Measurements from ENCODE around the gene UQCR11.

The UQCR11 gene

DNA sequence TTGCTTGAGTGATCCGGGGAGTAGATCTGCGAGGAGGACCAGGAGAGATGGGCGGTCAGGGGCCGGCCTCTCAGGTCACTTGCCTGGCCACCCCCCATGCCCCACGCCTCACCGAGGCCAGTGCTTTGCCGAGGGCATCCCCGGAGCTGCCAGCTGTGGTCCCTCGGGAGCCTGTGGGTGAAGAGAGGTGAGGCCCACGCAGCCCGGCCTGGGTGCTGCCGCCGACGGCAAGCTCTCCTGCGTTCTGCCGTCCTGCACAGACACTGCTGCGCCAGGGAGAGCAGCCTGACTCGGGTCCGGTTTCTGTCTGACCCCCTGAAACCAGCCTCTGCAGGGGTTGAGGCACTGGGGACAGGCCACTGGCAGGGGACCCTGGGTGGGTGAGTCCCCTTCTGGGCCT, 15.8 kb upstream of the UQCR11 start:
- no peak overlapping the region for H3K4me3 ChIP-seq (ENCODE audit: low read depth, low read length)
- TF ChIP-seq, protein P1, sequence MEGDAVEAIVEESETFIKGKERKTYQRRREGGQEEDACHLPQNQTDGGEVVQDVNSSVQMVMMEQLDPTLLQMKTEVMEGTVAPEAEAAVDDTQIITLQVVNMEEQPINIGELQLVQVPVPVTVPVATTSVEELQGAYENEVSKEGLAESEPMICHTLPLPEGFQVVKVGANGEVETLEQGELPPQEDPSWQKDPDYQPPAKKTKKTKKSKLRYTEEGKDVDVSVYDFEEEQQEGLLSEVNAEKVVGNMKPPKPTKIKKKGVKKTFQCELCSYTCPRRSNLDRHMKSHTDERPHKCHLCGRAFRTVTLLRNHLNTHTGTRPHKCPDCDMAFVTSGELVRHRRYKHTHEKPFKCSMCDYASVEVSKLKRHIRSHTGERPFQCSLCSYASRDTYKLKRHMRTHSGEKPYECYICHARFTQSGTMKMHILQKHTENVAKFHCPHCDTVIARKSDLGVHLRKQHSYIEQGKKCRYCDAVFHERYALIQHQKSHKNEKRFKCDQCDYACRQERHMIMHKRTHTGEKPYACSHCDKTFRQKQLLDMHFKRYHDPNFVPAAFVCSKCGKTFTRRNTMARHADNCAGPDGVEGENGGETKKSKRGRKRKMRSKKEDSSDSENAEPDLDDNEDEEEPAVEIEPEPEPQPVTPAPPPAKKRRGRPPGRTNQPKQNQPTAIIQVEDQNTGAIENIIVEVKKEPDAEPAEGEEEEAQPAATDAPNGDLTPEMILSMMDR (conservative IDR thresholded peaks at IDR 0.05; ENCODE audit: low read depth, low read length), result no peak
- no peak for DNase-seq (ENCODE audit: low read depth)

DNA sequence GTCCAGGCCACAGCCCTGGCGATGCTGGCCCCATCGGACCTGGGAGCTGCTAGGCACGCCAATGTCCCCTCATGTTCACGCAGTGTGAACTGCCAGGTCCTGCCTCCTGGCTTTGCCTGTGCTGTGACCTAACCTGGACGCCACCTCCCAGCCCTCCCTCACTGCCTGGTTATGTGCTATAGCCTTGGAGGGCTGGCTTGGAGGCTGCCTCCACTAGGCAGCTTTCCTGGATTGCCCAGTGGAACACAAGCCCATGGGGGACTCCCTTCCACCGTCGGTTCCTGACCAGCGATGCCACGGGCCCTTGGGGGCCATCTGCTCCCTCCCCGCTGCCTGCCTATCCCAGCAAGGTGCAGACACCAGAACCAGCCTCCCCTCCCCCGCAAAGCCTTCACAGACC, 15.2 kb upstream of the UQCR11 start:
- no peak for DNase-seq (ENCODE audit: low read depth)
- TF ChIP-seq, protein P1 (conservative IDR thresholded peaks at IDR 0.05; ENCODE audit: low read depth, low read length), result no peak
- H3K4me3 ChIP-seq (ENCODE audit: low read depth, low read length), result no peak overlapping the region

DNA sequence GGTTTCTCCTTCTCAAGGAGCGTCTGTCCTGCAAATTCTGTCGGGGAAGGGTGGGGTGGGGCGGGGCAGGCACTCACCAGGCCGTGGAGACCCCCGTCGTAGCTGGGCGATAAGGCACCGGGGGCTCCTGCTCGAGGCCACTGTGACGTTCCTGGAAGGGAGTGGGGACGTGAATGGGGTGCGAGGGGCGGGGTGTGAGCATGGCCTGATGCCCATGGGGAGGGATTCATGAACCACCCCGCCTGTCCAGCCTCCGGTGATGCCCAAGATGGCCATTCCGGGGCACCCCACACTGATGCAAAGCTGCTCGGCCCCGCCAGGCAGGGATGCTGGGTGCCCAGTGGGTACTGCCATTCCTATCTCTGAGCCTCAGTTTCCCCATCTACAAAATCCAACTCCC, 14.4 kb upstream of the UQCR11 start:
- TF ChIP-seq, protein P1 (conservative IDR thresholded peaks at IDR 0.05; ENCODE audit: low read depth, low read length), result no peak
- no peak for DNase-seq (ENCODE audit: low read depth)
- no peak overlapping the region for H3K4me3 ChIP-seq (ENCODE audit: low read depth, low read length)

DNA sequence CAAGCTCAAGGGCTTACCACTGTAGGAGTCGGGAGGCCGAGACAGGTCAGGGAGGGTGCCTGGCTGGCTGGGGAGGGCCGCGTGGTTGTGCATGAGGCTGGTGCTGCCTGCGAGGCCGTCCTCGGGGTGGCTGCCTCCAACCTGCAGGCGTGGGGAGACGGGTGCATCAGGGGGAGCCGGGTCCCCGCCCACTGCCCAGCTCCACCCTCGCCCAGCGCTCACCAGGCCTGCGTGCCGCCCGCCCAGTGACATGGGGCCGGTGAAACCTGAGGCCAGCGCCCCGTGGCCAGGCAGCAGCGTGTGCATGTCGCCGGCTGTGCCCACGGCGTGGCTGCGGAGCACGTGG, 13.8 kb upstream of the UQCR11 start:
- H3K4me3 ChIP-seq (ENCODE audit: low read depth, low read length), result no peak overlapping the region
- TF ChIP-seq, protein P1 (conservative IDR thresholded peaks at IDR 0.05; ENCODE audit: low read depth, low read length), result no peak
- no peak for DNase-seq (ENCODE audit: low read depth)

DNA sequence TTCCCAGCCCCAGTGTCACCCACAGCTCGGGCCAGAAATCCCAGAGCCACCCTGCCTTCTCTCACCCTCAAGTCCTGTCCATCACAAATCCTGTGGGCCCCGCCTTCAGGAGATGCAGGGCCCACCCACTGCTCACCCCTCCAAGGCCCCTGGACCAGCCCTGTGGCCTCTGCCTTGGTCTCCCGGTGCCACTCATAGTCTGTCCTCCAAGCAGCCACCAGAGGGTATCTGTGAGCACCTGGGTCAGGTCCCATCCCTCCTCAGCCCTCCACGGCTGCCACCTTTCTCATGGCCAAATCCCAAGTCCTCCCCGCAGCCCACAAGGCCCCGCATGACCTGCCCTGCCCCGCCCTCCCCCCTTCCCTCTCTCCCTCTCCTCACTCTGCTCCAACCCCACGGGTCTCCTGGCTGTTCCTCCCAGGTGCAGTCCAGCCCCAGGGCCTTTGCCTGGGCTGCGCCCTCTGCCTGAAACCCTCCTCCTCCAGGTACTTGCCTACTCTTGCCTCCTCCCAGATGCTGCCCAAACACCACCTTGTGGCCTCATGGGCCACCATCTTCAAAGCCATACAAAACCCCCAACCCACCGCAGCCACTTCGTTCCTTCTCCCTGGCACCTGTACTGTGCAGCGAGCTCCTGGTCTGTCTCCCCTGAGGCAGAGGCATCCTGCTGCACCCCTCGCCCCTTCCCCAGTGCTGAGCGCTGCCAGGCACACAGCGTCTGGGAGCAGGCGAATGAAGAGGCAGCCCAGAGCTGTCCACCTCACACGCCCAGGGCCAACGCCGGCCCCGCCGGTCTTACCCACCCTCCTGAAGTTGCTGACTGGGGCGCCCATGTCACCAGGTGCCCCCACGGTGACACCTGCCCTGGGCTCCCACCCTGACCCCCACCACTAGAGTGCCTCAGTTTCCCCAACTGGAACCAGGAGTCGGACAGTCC, 13.2 kb upstream of the UQCR11 start:
- DNase-seq (ENCODE audit: low read depth), result peak; percentile 26
- TF ChIP-seq, protein P1 (conservative IDR thresholded peaks at IDR 0.05; ENCODE audit: low read depth, low read length), result peak; percentile 53
- H3K4me3 ChIP-seq (ENCODE audit: low read depth, low read length), result no peak overlapping the region

DNA sequence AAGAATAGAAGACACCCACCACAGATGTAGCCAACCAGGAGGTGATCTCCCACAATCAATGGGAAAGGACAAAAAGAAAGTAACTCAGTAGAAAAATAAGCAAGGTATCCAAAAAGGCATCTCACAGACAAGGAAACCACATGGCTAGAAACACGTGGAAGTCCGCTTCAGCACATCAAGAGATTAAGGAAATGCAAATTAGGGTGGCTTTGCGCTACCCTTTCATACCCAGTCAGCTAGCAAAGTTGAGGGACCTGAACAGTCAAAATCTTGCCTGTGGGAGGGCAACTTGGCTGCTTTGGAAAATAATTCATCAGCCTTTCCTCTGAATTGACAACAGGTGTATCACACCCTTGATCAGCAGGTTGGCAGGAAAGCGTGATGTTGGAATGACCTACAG, 11.6 kb upstream of the UQCR11 start:
- TF ChIP-seq, protein P1 (conservative IDR thresholded peaks at IDR 0.05; ENCODE audit: low read depth, low read length), result no peak
- DNase-seq (ENCODE audit: low read depth), result no peak
- no peak overlapping the region for H3K4me3 ChIP-seq (ENCODE audit: low read depth, low read length)

DNA sequence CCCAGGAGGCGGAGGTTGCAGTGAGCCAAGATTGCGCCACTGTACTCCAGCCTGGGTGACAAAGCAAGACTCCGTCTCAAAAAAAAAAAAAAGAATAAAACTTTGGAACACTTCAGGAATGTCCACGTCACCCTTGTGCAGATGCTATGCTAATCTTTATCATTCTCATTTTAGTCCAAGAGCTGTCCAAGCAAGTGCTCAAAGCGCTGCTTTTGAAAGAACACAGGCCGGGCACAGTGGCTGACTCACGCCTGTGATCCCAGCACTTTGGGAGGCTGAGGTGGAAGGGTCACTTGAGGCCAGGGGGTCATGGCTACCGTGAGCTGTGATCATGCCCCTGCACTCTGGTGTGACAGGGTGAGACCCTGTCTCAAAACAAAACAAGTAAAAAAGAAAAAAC, 11.1 kb upstream of the UQCR11 start:
- no peak overlapping the region for H3K4me3 ChIP-seq (ENCODE audit: low read depth, low read length)
- DNase-seq (ENCODE audit: low read depth), result peak; percentile 22
- TF ChIP-seq, protein P1 (conservative IDR thresholded peaks at IDR 0.05; ENCODE audit: low read depth, low read length), result no peak

All from choroid plexus epithelial cell (primary cell).